Smooth muscle cell (in vitro differentiated cells): ENCODE data around the gene TSBP1. TPM values are rescaled to one million over a fixed set of nuclear protein-coding genes. Genes with fewer than 3 reads are reported as not detected.

ENCODE experiments used
- DNase-seq: peaks from one replicate; lab custom pipeline; 2025; ENCODE audit not compliant: unreplicated experiment; lab: John Stamatoyannopoulos, UW
- H2AFZ ChIP-seq: fragments of 200-600 bp; sonication (generic); 2 replicates; pipeline ENCODE4 v1.6.0; 2016; ENCODE audit warnings: antibody characterized with exemption, low read depth, mild to moderate bottlenecking
- H3F3A ChIP-seq: fragments of 200-600 bp; sonication (generic); 2 replicates; pipeline ENCODE4 v1.6.0; 2017; ENCODE audit warnings: antibody characterized with exemption, low read depth
- H3K27ac ChIP-seq: fragments of 200-600 bp; sonication (generic); 2 replicates; pipeline ENCODE4 v1.5.1; 2016; ENCODE audit warnings: low read depth, mild to moderate bottlenecking
- H3K27me3 ChIP-seq: fragments of 200-600 bp; sonication (generic); 2 replicates; pipeline ENCODE4 v1.6.1; 2016; ENCODE audit warnings: low read depth, mild to moderate bottlenecking
- H3K36me3 ChIP-seq: fragments of 200-600 bp; sonication (generic); 2 replicates; pipeline ENCODE4 v1.5.1; 2016; ENCODE audit warnings: low read depth
- H3K4me1 ChIP-seq: fragments of 200-600 bp; sonication (generic); 2 replicates; pipeline ENCODE4 v1.5.1; 2016; ENCODE audit warnings: low read depth
- H3K4me2 ChIP-seq: fragments of 200-600 bp; sonication (generic); 2 replicates; pipeline ENCODE4 v1.6.0; 2016; ENCODE audit warnings: mild to moderate bottlenecking
- H3K4me3 ChIP-seq: fragments of 200-600 bp; sonication (generic); 2 replicates; pipeline ENCODE4 v1.5.1; 2016; ENCODE audit warnings: mild to moderate bottlenecking
- H3K79me2 ChIP-seq: fragments of 200-600 bp; sonication (generic); 2 replicates; pipeline ENCODE4 v1.6.0; 2016; ENCODE audit warnings: low read depth, mild to moderate bottlenecking
- H3K9ac ChIP-seq: fragments of 200-600 bp; sonication (generic); 2 replicates; pipeline ENCODE4 v1.6.0; 2016; ENCODE audit warnings: low read depth
- H3K9me3 ChIP-seq: fragments of 200-600 bp; sonication (generic); replicated peaks from 2 replicates; pipeline ENCODE4 v1.5.1; 2016; ENCODE audit warnings: low read depth
- H4K20me1 ChIP-seq: fragments of 200-600 bp; sonication (generic); 2 replicates; pipeline ENCODE4 v1.6.0; 2016; ENCODE audit warnings: low read depth
- WGBS: methylation state at CpG from one replicate; pipeline ENCODE4 v1.1.7; 2016; ENCODE audit warnings: low lambda C conversion rate; 5-methylcytosine and 5-hydroxymethylcytosine counted together
- polyA plus RNA-seq: library from polyadenylated mRNA; unstranded; fragments of >200 nt; fragmentation: Nextera tagmentation; extraction: Ambion mirVana; gene quantifications from 2 replicates; pipeline ENCODE4 v1.2.1, GENCODE V29; 2016
- total RNA-seq: library from RNA; depleted of rRNA; stranded (reverse); fragments of >200 nt; gene quantifications from 2 replicates; pipeline ENCODE4 v1.2.3, GENCODE V29; 2014
- TF ChIP-seq, protein P1 (sequence below): fragments of 200-600 bp; sonication (generic); IDR thresholded peaks from 2 replicates; pipeline ENCODE4 v1.5.1; 2017; ENCODE audit warnings: borderline replicate concordance, mild to moderate bottlenecking, antibody characterized with exemption; ENCODE audit not compliant: insufficient read depth, poor library complexity, severe bottlenecking

TSBP1 gene
- total and polyA plus RNA-seq, 2 experiments from 2014 or later, result not detected

DNA sequence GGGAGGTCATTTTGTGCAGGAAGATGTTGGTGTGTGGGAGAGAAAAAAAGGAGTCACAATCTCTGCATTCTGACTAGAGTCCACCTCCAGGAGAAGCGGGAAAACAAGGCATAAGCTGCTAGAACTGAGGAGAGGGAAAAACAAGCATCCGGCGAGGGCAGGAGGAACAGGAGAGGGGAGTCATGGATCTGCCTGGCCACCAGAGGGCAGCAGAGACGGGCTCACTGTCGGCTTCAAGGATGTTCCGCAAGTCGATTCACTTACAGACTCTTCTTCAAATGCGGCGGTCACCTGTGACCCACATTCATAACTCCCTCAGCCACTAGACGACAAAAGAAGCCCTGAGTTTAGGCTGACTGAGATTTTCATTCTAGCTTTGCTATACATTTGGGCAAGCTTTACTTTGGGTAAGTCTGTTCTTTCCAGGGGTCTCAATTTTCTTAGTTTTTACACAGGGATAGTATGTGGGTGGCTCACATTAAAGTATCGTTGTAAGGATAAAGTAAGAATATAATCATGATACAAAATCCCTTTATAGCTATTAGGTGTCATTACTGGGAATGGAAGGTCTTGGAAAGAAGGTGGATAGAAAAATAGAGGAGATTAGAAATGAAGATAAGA lies 41.8 kb upstream of the TSBP1 start:
- TF ChIP-seq, protein P1, sequence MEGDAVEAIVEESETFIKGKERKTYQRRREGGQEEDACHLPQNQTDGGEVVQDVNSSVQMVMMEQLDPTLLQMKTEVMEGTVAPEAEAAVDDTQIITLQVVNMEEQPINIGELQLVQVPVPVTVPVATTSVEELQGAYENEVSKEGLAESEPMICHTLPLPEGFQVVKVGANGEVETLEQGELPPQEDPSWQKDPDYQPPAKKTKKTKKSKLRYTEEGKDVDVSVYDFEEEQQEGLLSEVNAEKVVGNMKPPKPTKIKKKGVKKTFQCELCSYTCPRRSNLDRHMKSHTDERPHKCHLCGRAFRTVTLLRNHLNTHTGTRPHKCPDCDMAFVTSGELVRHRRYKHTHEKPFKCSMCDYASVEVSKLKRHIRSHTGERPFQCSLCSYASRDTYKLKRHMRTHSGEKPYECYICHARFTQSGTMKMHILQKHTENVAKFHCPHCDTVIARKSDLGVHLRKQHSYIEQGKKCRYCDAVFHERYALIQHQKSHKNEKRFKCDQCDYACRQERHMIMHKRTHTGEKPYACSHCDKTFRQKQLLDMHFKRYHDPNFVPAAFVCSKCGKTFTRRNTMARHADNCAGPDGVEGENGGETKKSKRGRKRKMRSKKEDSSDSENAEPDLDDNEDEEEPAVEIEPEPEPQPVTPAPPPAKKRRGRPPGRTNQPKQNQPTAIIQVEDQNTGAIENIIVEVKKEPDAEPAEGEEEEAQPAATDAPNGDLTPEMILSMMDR, result peak; percentile 89
- no peak overlapping the region for H3K4me2 ChIP-seq
- H3K4me1 ChIP-seq, result no peaks in the 10 kb centered on the region
- DNase-seq, result peak; percentile 36
- no peaks in the 10 kb centered on the region for H3K36me3 ChIP-seq
- no peak overlapping the region for H3K4me3 ChIP-seq
- H3K9ac ChIP-seq, result no peak overlapping the region
- H3K27ac ChIP-seq, result no peak overlapping the region
- no peaks in the 10 kb centered on the region for H3F3A ChIP-seq
- no peak overlapping the region for H2AFZ ChIP-seq
- H3K9me3 ChIP-seq, result no peaks in the 10 kb centered on the region
- no peaks in the 10 kb centered on the region for H4K20me1 ChIP-seq
- WGBS, result 10% methylated on average over 11 of the region's 11 CpGs
- H3K79me2 ChIP-seq, result no peaks in the 10 kb centered on the region
- H3K27me3 ChIP-seq, result peaks cover 41% of the 10 kb centered on the region

DNA sequence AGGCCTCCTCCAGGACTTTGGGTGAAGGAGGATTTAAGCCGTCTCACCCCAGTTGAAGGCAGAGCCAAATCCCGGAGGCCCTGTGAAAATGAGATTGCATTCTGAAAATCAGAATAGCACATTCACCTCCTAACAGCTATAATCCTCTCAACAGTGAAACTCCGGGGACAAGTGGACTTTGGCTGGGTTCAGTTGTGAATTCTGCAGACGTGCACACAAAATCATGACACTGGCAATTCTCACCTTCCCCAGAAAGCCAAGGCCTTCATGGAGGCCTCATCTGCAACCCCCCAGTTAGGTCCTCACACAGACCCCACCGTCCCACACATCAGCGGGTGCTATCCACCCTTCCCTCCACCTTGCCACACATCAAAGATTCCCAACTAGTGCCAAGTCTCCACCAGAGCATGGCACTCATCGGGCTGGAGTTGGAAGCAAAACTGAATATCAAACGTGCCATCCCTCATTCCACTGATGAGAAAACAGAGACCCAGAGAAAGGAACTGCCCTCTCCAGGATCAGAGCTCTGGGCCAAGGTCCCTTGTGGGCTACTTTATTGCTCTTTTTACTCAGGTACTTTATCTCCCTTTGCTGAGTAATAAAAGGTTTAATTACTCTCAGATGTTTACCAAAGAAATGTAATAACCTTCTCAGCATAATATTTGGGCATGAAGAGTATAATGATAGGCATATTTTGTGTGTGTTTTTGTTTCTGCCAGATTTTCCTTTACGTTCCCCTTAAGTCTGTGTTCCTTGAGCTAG lies 40.0 kb upstream of the TSBP1 start:
- Histone ChIP-seq H2AFZ (no peak overlapping the region), H3F3A (no peaks in the 10 kb centered on the region), H3K27ac (no peak overlapping the region), H3K36me3 (no peaks in the 10 kb centered on the region), H3K4me2 (no peak overlapping the region), H3K9ac (no peak overlapping the region), H3K9me3 (no peaks in the 10 kb centered on the region), H3K4me3 (no peak overlapping the region), H3K79me2 (no peaks in the 10 kb centered on the region), H4K20me1 (no peaks in the 10 kb centered on the region), H3K4me1 (no peaks in the 10 kb centered on the region), H3K27me3 (peaks cover 55% of the 10 kb centered on the region)
- TF ChIP-seq, protein P1, result no peak
- WGBS, result 87% methylated on average over 9 of the region's 9 CpGs
- DNase-seq, result no peak

DNA sequence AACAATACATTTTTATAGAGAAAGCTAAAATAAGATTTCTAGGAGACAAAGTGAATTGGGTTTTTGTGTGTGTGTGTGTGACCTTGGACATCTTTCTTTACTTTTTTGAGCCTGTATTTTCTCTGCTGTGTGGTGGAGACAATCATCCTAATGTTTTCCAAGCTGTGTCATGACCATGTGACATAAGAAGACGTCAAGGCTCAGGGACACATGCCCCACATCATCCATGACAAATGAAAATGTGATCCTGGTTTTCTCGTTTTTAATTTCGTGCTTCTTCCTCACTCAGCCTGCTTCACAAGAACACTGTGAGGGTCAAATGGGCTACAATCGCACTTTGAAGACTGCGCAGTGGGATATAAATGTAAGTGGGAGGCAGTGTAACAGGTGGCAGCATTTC lies 39.2 kb upstream of the TSBP1 start:
- Histone ChIP-seq H3K27me3 (peaks cover 60% of the 10 kb centered on the region), H3K79me2 (no peaks in the 10 kb centered on the region), H3K4me1 (no peaks in the 10 kb centered on the region), H3K36me3 (no peaks in the 10 kb centered on the region), H3K4me2 (no peak overlapping the region), H3K27ac (no peak overlapping the region), H3K9ac (no peak overlapping the region), H3K9me3 (no peaks in the 10 kb centered on the region), H2AFZ (no peak overlapping the region), H3K4me3 (no peak overlapping the region), H4K20me1 (no peaks in the 10 kb centered on the region), H3F3A (no peaks in the 10 kb centered on the region)
- no peak for DNase-seq
- TF ChIP-seq, protein P1, result no peak
- 84% methylated on average over 5 of the region's 5 CpGs for WGBS
